CD4-positive, alpha-beta T cell (primary cell): Measurements from ENCODE around the gene CTNNBIP1. TPM values are rescaled to one million over a fixed set of nuclear protein-coding genes. Genes with fewer than 3 reads are reported as not detected.

Source experiments
- ATAC-seq: fragments of 200-7000 bp; cut with Tn5 transposase; one replicate; pipeline ENCODE4 v1.10.0; 2022; ENCODE audit warnings: mild to moderate bottlenecking; ENCODE audit not compliant: poor library complexity
- CTCF ChIA-PET: fragments of 350-600 bp; sonication (Branson Sonifier 250); formaldehyde crosslinking; loops from one replicate; lab custom pipeline; 2021; ENCODE audit warnings: antibody characterized with exemption, inconsistent platforms; lab: Charles Lee
- POLR2A ChIA-PET: fragments of 350-600 bp; sonication (Branson Sonifier 250); formaldehyde crosslinking; loops from one replicate; lab custom pipeline; 2021; ENCODE audit warnings: antibody characterized with exemption, inconsistent platforms; lab: Charles Lee
- DNase-seq, 14 experiments: peaks; one replicate each; pipeline ENCODE4 v3.0.0-alpha.2; 2013 to 2020; ENCODE audit warnings: mixed read lengths in 2 of 14
- H3K27ac ChIP-seq, 2 donors: one replicate each; pipeline versions ENCODE4 v1.5.1 to v1.7.0; 2013; ENCODE audit warnings: low read length in 2 of 2, low read depth in 1 of 2, mild to moderate bottlenecking in 1 of 2
- H3K27me3 ChIP-seq, 2 experiments: 1 replicate in 1 of 2; 2 replicates in 1 of 2; pipeline versions ENCODE4 v1.6.1 to v1.7.0; 2013; ENCODE audit warnings: low read length in 2 of 2, control low read depth in 1 of 2, mild to moderate bottlenecking in 1 of 2, moderate library complexity in 1 of 2; ENCODE audit not compliant: insufficient read depth in 2 of 2, control insufficient read depth in 1 of 2
- H3K36me3 ChIP-seq: one replicate; pipeline ENCODE4 v1.6.1; 2013; ENCODE audit warnings: low read length, control low read depth; ENCODE audit not compliant: insufficient read depth
- H3K4me1 ChIP-seq: one replicate; pipeline ENCODE4 v1.6.1; 2013; ENCODE audit warnings: low read length, control low read depth; ENCODE audit not compliant: insufficient read depth
- H3K4me3 ChIP-seq: one replicate; pipeline ENCODE4 v1.5.1; 2013; ENCODE audit warnings: mild to moderate bottlenecking, low read length, moderate library complexity
- H3K9me3 ChIP-seq, 2 experiments: 1 replicate in 1 of 2; 2 replicates in 1 of 2; pipeline versions ENCODE4 v1.6.1 to v1.7.0; 2013; ENCODE audit warnings: low read length in 2 of 2, mild to moderate bottlenecking in 2 of 2, control low read depth in 1 of 2, moderate library complexity in 1 of 2; ENCODE audit not compliant: control insufficient read depth in 1 of 2, insufficient read depth in 1 of 2
- H3K27ac Mint-ChIP-seq: one replicate; pipeline ENCODE4 v1.8.0; 2020; ENCODE audit warnings: mixed read lengths
- H3K27me3 Mint-ChIP-seq: one replicate; pipeline ENCODE4 v1.8.0; 2021; ENCODE audit warnings: mixed read lengths
- H3K36me3 Mint-ChIP-seq: one replicate; pipeline ENCODE4 v1.8.0; 2021; ENCODE audit warnings: low read depth, mixed read lengths
- H3K4me1 Mint-ChIP-seq: one replicate; pipeline ENCODE4 v1.8.0; 2021; ENCODE audit warnings: low read depth, mixed read lengths
- H3K4me3 Mint-ChIP-seq: one replicate; pipeline ENCODE4 v1.8.0; 2020; ENCODE audit warnings: mild to moderate bottlenecking, mixed read lengths
- H3K9me3 Mint-ChIP-seq: one replicate; pipeline ENCODE4 v1.8.0; 2020; ENCODE audit warnings: mixed read lengths
- intact Hi-C, 2 experiments: fragments of 100-400 bp; cut with DNase I in 1 of 2; cut with micrococcal nuclease in 1 of 2; formaldehyde crosslinking; loops; one replicate each; pipeline versions ENCODE4 v1.15.1 to v1.9.0; 2023 to 2025; cut with DNase I, micrococcal nuclease
- total RNA-seq, 174 experiments: library from RNA in 2 of 174; stranded (reverse) in 2 of 174; gene quantifications; one replicate each; pipeline ENCODE4 v1.2.3 and lab custom pipeline; 2021 to 2026
- TF ChIP-seq, protein P1 (sequence below): fragments of 200-600 bp; IDR thresholded peaks from one replicate; pipeline ENCODE4 v1.8.0; 2022; ENCODE audit warnings: antibody characterized with exemption, mild to moderate bottlenecking

CTNNBIP1 gene
- total RNA-seq, 2 experiments from 2014 or later, result 6.6 to 6.8 TPM

DNA sequence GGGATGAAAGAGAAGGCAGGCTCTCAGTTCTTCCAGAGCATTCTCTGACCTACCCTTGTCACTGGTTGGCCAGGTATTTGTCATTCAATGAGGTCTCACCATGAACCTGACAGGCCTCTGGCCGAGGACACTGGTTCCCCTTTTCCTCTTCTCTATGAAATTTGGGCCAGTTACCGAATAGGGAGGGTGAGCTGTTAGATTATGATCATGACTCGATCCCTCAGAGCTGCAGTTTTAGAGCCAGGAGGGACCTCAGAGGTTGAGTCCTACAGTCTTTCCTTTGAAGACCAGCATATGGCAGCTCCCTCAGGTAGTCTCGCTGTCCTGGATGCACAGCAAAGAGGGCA is 56.8 kb downstream of the CTNNBIP1 start:
- Histone ChIP-seq H3K36me3 (no peaks in the 10 kb centered on the region), H3K4me3 (no peak overlapping the region), H3K4me1 (peaks cover 9% of the 10 kb centered on the region), H3K27ac (no peak overlapping the region), H3K27me3 (no peaks in the 10 kb centered on the region), H3K9me3 (peaks cover 0 to 8% of the 10 kb centered on the region in 2 experiments)
- ChIA-PET POLR2A (no interaction called here), CTCF (no interaction called here)
- Mint-ChIP-seq H3K4me3 (no peak overlapping the region), H3K9me3 (peaks cover 4% of the 10 kb centered on the region), H3K27ac (no peak overlapping the region), H3K27me3 (no peaks in the 10 kb centered on the region), H3K4me1 (peaks cover 7% of the 10 kb centered on the region), H3K36me3 (peaks cover 12% of the 10 kb centered on the region)
- TF ChIP-seq, protein P1, sequence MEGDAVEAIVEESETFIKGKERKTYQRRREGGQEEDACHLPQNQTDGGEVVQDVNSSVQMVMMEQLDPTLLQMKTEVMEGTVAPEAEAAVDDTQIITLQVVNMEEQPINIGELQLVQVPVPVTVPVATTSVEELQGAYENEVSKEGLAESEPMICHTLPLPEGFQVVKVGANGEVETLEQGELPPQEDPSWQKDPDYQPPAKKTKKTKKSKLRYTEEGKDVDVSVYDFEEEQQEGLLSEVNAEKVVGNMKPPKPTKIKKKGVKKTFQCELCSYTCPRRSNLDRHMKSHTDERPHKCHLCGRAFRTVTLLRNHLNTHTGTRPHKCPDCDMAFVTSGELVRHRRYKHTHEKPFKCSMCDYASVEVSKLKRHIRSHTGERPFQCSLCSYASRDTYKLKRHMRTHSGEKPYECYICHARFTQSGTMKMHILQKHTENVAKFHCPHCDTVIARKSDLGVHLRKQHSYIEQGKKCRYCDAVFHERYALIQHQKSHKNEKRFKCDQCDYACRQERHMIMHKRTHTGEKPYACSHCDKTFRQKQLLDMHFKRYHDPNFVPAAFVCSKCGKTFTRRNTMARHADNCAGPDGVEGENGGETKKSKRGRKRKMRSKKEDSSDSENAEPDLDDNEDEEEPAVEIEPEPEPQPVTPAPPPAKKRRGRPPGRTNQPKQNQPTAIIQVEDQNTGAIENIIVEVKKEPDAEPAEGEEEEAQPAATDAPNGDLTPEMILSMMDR, result no peak
- intact Hi-C loops, result no loop called here
- no peak for DNase-seq
- no peak for ATAC-seq

DNA sequence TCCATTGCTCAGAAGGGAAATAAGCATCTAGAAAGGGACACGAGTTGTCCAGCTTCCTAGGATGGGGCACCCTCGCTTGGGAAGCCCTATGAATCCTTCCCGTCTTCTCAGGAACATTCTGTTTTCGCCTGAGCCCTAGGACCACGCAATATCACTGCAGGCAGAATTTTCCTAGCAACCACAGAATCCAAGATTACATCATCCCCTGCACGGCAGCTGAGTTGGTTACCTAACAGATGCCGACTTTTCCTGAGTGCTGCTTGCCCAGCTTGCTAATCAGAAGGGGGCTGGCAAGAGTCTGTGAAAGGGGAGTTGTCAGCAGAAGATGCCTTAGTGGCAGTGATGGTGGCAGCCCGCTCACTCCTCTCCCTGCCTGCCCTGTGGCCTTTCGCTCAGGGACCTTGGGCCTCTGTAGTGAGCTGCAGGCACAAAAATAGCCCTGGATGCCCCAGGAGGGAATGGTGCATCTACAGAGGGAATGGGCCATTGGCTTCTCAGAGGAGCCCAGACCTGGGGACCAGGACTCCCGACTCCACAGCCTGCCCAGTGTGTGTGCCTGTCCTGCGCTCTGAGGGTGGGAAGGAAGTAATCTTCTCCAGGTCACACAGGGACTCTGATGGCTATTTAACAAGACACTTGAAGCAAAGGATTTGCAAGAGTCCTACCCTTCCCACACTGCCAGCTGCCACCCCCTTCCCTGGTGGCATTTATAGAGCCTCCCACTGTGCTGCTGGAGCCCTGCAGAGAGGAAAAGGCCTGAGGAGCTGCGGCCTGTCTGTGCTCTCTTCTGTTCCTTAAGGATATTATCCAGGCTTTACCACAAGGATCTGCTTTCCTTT is 57.4 kb downstream of the CTNNBIP1 start:
- Histone ChIP-seq H3K9me3 (peaks cover 0 to 8% of the 10 kb centered on the region in 2 experiments), H3K27me3 (no peaks in the 10 kb centered on the region), H3K36me3 (no peaks in the 10 kb centered on the region), H3K27ac (no peak overlapping the region), H3K4me1 (peaks cover 9% of the 10 kb centered on the region), H3K4me3 (no peak overlapping the region)
- intact Hi-C loops, result no loop called here
- Mint-ChIP-seq H3K27ac (no peak overlapping the region), H3K9me3 (peaks cover 4% of the 10 kb centered on the region), H3K4me1 (peaks cover 7% of the 10 kb centered on the region), H3K4me3 (no peak overlapping the region), H3K36me3 (peaks cover 12% of the 10 kb centered on the region), H3K27me3 (no peaks in the 10 kb centered on the region)
- DNase-seq (no peak), ATAC-seq (no peak)
- TF ChIP-seq, protein P1, result no peak
- CTCF ChIA-PET, result no interaction called here
- POLR2A ChIA-PET, result no interaction called here

DNA sequence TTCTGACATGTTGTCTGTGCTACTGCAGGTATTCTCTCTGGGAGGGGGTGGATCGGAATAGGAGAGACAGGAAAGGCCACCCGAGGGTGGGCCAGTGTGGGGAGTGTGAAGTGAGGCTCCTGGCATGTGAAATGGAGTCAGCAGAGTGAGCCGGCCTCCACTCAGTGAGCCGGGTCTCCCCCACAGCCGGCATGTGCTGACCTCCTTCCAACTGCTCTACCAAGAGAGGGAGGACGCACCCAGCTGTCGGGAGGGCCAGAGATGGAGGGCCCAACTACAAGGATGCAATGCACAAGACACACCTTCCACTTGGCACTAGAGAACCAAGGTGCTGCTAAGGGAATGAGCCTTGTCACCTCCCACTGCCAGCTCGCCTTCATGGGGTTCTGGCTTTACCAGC is 58.1 kb downstream of the CTNNBIP1 start:
- Mint-ChIP-seq H3K27me3 (no peaks in the 10 kb centered on the region), H3K27ac (no peak overlapping the region), H3K9me3 (peaks cover 4% of the 10 kb centered on the region), H3K4me1 (peaks cover 7% of the 10 kb centered on the region), H3K4me3 (no peak overlapping the region), H3K36me3 (peaks cover 12% of the 10 kb centered on the region)
- Histone ChIP-seq H3K9me3 (peaks cover 0 to 8% of the 10 kb centered on the region in 2 experiments), H3K27ac (no peak overlapping the region), H3K36me3 (no peaks in the 10 kb centered on the region), H3K4me1 (peaks cover 9% of the 10 kb centered on the region), H3K27me3 (no peaks in the 10 kb centered on the region), H3K4me3 (no peak overlapping the region)
- ATAC-seq (no peak), DNase-seq (no peak)
- ChIA-PET POLR2A (no interaction called here), CTCF (no interaction called here)
- TF ChIP-seq, protein P1, result no peak
- intact Hi-C loops, result no loop called here
